Measurements from ENCODE around the gene MRPL40.

Gene MRPL40

DNA sequence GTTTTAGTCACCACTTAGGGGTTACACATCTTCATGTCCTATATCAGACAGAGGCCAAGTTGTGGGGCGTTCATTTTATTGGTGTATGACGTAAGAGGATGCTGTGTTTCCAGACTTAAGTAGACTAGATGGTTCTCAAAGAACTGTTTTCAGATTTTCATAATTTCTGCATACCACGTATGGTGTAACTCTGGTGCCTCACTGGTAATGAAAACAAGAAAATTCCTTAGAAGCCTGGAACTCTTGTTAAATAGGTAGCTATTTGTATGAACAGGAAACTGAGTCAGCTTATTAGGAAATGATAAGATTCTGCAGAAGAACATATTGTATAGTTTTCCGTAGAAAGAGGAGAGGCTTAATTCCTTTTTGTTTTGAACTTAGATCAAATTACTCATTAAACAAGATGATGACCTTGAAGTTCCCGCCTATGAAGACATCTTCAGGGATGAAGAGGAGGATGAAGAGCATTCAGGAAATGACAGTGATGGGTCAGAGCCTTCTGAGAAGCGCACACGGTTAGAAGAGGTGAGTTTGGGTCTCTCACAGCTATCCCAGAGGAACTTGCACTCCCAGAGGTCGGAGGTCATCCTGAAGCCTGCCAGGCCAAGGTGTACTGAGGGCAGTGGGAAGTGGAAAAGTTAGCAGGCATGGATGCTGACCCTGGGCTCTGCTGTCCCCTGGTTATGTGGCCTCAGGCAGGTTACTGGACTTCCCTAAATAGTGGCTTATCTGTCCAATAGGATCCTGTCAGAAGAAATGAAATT lies 51.3 kb downstream of the MRPL40 start:
- DNase-seq, result no peak
